ENCODE results near the gene RRP1.
A peak's percentile ranks its signal among the peaks of the same experiment; 100 is the strongest.

The RRP1 gene

DNA sequence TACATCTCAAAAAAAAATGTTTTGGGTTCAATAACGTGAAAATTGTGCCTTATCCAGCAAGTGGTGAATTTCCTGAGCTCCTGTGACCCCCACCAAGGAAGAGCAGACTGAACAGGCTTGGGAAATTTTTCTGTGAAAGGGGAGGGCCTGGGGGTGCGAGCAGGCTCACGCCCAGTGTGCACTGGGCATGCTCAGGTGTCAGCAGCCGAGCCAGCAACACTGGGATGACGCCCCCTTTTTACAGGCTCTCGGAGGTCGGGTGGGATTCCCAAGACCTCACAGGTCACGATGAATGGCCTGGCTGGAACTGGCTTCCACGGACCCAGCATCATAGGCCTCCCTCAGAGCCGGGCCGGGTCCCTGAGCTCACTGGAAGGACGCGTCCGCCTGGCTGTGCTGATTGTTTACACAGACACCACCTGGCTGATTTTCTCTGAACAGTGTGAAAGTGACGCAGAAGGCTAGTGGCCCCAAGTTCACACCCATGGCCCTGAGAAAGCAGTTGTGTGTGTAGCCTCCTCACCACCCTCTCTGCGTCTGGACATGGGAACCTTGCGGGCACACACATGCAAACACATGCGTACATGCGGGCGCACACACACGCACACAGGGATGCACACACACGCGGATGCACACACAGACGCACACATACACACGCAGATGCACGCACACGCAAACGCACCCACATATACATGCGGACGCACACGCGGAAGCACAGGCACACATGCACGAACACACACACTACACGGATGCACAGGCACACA, 22.5 kb upstream of the RRP1 start:
- DNase-seq (ENCODE audit: low read depth in 2 of 2) = no peak

DNA sequence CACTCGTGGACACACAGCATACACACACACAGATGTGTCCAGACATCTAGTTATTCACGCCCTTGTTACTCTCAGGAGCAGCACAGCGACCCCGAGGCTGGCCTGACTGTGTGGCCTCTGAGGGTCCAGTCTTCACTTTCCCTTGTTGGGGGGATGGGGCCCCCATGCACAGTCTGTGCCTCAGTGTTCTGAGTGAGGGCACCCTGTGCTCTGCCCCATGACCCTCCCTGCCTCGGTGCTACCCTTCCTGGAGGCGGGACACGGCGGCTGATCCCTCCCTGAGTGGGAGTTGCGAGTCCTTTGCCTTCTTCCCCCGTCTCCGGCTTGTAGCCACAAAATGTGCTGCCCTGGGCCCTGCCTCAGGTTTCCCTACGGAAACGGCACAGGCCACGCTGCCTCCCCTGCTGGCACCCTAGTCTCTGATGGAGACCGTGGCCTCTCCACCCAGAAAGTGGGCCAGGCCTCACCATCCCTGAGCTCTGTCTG, 21.8 kb upstream of the RRP1 start:
- H3K4me3 ChIP-seq (replicated peaks in 1 of 2; ENCODE audit: low read depth in 2 of 2, low read length in 2 of 2) = no peak overlapping the region

More for the DNA sequence above, 22.5 kb upstream of the RRP1 start:
- H3K4me3 ChIP-seq (replicated peaks in 1 of 2; ENCODE audit: low read depth in 2 of 2, low read length in 2 of 2) = no peak overlapping the region
- no peak for TF ChIP-seq CTCF (IDR thresholded peaks at IDR 0.05; ENCODE audit: low read depth, low read length)

DNA sequence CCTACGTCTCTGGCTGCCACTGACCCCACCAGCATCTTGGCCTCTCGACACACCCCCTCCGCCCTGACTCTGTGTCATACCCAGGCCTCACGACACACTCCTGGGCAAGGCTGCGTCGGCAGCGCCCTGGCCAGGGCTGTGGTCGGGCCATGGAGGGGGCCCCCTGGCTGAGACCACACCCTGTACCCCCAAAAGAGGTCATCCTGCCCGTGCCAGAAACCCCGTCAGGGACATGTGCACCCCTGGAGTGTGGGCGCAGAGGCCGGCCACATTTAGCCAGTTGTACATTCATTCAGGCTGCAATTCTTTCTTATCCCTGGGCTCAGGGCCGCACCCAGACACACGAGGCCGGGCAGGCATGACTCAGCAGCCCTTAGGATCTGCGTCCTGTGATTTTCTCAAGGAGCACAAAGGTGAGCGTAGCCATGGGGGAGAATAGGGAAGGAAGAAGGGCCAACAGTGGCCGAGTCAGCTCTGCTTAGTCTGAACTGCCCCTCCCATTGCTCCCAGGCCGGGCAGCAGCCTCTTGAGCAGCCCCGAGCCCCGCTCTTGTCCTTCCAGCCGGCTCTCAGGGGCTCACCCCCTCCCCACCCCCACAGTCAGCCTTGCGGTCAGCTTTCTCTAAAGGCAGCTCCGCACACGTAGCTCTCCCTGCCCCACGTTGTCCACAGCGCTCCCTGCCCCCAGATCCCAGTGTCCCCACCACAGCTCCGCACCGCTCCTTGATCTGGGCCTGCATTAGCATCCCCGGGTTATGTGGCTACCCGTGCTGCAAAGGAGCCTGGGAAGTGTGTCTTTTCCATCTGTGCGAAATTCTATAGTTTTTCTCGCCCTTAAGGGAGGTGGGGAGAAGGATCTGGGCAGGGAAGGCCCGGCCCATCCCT, 21.2 kb upstream of the RRP1 start:
- no peak for TF ChIP-seq CTCF (IDR thresholded peaks at IDR 0.05; ENCODE audit: low read depth, low read length)
- peak; percentile 88 to 91 for DNase-seq (ENCODE audit: low read depth in 2 of 2)
- H3K4me3 ChIP-seq (replicated peaks in 1 of 2; ENCODE audit: low read depth in 2 of 2, low read length in 2 of 2) = no peak overlapping the region

More for the DNA sequence above, 21.8 kb upstream of the RRP1 start:
- no peak for DNase-seq (ENCODE audit: low read depth in 2 of 2)
- no peak for TF ChIP-seq CTCF (IDR thresholded peaks at IDR 0.05; ENCODE audit: low read depth, low read length)

GRCh38 chr21:43768868-43769167, 20.6 kb upstream of the RRP1 start:
- no peak overlapping the region for H3K4me3 ChIP-seq (replicated peaks in 1 of 2; ENCODE audit: low read depth in 2 of 2, low read length in 2 of 2)
- TF ChIP-seq CTCF (IDR thresholded peaks at IDR 0.05; ENCODE audit: low read depth, low read length) = no peak
- DNase-seq (ENCODE audit: low read depth in 2 of 2) = no peak

DNA sequence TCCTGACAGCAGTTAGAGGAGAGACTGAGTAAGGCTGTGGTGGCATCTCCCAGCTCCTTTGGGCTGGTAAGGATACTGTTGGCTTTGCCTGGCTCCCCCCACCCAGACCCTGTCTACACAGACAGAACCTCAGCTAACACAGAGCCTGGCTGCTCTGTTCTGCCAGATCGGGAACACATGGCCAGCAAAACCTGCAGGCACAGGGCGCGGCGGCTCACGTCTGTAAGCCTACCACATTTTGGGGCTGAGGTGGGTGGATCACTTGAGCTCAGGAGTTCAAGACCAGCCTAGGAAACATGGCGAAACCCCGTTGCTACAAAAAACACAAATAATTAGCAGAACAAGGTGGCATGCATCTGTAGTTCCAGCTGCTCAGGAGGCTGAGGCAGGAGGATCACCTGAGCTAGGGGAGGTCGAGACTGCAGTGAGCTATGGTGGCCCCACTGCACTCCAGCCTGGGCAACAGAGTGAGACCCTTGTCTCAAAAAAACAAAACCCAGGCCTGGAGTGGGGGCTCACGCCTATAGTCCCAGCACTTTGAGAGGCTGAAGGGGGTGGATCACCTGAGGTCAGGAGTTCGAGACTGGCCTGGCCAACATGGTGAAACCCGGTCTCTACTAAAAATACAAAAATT, 19.9 kb upstream of the RRP1 start:
- no peak overlapping the region for H3K4me3 ChIP-seq (replicated peaks in 1 of 2; ENCODE audit: low read depth in 2 of 2, low read length in 2 of 2)
- no peak for DNase-seq (ENCODE audit: low read depth in 2 of 2)
- TF ChIP-seq CTCF (IDR thresholded peaks at IDR 0.05; ENCODE audit: low read depth, low read length) = no peak

DNA sequence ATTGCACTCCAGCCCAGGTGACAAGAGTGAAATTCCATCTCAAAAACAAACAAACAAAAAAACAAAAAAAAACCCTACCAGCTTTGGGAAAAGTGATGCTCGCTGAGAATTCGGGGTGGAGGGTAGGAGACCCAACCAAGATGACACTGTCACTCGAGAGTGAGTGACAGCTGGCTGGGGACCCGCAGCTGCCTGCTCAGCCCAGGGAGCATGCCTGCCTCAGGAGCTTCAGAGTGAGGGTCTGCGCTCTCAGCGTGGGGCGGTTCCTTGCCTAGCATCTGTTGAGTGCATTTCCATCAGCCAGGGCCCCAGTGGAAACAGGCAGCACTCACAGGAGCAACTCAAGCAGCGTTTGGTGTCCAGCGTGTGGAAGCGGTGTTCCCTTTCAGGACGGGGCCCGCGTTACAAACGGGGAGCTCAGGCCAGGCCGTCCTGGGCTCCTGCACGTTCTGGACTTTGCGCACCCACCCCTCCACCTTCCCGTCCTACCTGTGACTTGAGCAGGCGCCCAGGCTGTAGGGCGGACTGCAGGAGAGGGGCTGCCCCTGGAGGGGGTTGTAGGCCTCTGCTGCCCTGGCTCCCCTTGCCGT, 19.2 kb upstream of the RRP1 start:
- TF ChIP-seq CTCF (IDR thresholded peaks at IDR 0.05; ENCODE audit: low read depth, low read length) = no peak
- no peak for DNase-seq (ENCODE audit: low read depth in 2 of 2)

More for the DNA sequence above, 19.2 kb upstream of the RRP1 start:
- H3K4me3 ChIP-seq (replicated peaks in 1 of 2; ENCODE audit: low read depth in 2 of 2, low read length in 2 of 2) = no peak overlapping the region
